ENCODE results near the gene RNU5B-1.

RNU5B-1 gene

GRCh38 chr15:65304381-65305149 lies at the start of gene RNU5B-1:
RNU5B-1 (plus strand) TSS chr15:65304677.
- DNase-seq: peak; percentile 80

- DNase-seq: no peak
Observed at GRCh38 chr15:65254758-65255157, 49.7 kb upstream of the RNU5B-1 start.

DNA sequence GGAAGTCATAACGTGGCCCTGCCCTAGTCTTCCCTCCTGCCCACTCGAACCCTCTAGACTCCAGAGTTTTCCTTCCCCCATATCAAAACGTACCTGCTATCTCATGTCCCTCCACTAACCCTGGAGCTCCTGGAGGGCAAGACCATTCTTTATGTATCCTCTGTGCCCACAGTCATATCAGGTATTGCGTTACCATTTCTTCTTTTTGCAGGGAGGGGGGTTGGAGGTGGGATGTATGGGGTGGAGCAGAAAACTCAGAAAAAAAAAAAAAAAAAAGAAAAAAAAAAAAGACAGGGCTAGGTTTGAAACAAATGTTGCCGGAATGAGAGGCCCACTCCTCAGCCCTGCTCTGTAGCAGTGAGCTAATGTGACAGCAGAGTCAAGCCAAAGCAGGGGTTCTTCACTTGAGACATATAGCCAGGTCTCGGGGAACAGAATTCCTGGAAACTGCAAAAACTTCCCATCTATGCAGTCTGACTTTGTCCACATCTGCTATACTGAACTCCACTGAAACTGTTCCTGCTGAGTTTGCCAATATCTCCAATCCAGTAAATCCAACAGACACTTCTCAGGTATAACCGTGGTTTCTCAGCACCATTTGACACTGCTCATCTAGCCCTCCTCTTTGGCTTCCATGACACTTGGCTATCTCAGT lies 48.9 kb upstream of the RNU5B-1 start:
- no peak for DNase-seq

DNA sequence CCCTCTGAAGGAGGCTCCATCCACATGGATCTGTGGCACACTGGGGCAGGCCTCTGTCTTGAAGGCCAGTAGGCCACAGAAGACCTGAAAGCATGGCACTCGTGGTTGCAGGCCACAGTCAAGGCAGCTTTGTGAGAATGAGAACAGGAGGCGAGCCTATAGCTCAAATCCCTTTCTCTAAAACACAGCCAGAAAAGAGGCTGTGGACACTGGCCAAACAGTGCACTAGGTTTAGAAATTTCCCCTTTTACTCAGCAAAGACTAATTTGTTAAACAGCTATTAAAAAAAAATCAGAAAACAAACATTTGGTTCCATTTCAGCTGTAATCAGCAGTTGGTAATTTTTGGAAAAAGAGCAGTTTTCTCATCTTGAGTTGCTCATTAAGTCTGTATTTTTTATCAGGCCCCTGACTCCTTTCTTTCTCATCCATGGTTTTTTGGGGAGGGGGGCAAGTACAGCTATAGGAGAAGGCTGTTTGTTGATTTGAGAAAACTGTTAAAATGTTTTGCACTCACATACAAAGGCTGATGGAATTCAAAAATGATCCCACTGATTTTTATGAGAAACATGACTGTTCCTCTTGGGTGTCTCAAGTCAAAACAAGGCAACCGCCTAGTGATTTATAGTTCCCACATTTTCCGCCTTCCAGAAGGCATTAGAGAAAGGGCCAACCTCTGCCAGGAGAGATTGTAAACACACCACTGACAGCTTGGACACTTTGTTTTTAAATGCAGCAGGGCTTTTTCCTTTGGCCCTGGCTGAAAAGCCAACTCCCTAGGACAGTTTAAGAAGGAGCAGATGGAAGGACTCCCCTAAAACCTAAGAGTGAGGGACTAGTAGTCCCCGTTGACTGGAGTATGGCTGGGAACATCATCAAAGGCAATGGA lies 45.9 kb upstream of the RNU5B-1 start:
- DNase-seq: no peak

- no peak for DNase-seq
Observed at GRCh38 chr15:65259367-65259797, 45.1 kb upstream of the RNU5B-1 start.

DNA sequence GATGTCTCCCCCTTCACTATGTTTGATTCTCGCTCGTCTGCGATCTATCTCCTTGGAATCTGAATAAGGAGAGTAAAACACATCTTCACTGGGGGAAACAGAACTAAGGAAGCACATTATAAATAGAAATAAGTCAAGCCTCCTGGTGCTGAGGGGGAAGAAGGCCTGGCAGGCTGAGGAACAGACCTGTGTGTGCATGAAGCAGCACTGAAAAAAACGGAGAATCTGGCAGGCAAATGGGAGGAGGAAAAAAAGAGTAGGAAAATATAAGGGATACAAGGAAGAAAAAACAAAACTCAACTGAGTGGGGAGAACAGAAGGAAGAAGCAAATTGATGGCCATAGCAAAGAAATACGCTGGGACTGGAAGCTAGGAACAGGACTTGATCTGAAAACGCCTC lies 43.5 kb upstream of the RNU5B-1 start:
- no peak for DNase-seq

GRCh38 chr15:65263313-65263712 lies 41.2 kb upstream of the RNU5B-1 start:
- no peak for DNase-seq

GRCh38 chr15:65264863-65265430 lies 39.5 kb upstream of the RNU5B-1 start:
- DNase-seq: no peak

DNA sequence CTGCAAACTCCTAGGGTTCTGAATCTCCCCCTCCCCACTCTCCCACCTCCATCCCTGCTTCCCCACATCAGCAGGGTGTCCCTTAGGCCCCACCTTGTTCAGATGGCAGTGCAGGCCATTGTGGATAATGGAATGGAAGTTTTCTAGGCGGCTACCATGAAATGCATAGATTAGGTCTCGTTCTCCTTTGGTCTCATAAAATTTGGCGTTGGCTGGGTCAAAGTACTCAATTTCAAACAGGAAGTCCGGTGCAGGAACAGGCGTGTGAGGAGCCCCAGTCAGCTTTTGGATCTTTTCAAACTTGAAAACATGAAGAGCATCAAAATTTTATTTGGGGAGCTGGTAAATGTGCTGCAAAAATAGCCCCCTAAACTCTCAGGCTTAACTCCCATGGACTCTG lies 38.0 kb upstream of the RNU5B-1 start:
- DNase-seq: no peak

DNA sequence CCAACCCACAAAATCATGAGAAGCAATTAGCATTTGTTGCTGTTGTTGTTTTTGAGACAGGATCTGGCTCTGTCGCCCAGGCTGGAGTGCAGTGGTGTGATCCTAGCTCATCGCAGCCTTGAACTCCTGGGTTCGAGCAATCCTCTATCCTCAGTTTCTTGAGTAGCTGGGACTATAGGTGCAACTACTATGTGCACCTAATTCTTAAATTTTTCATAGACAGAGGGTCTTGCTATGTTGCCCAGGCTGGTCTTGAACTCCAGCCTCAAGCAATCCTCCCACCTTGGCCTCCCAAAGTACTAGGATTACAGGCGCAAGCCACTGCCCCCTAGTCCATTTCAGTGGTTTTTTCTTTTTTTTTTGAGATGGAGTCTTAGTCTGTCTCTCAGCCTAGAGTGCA lies 36.1 kb upstream of the RNU5B-1 start:
- no peak for DNase-seq

DNA sequence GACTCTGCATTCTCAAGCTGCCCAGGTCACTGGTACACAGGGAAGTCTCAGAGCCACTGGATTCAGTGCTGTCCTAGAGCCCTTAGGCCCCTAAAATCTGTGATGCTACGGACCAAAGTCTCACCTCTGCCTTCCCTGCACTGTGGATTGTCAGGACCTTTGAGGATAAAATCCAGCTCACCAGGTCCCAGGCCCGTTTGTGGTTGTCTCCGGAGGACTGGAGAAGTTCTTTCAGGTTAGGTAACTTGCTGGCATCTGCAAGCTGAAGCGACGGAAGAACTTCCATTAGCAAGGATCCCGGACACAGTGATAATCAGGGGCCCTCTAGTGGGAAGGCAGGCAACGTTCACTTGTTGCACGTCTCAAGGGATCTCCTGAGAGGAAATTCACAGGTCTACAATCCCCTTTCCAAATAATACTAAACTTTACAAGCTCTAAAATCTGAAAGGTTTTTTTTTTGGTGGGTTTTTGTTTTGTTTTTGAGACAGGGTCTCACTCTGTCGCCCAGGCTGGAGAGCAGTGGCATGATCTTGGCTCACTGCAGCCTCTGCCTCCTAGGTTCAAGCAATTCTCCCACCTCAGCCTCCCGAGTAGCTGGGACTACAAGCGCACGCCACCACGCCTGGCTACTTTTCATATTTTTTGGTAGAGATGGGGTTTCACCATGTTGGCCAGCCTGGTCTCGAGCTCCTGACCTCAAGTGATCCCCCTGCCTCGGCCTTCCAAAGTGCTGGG lies 33.5 kb upstream of the RNU5B-1 start:
- peak; percentile 9 for DNase-seq

- DNase-seq: no peak
Observed at GRCh38 chr15:65275104-65275727, 29.3 kb upstream of the RNU5B-1 start.

GRCh38 chr15:65275728-65276126 lies 28.8 kb upstream of the RNU5B-1 start:
- DNase-seq: no peak

DNA sequence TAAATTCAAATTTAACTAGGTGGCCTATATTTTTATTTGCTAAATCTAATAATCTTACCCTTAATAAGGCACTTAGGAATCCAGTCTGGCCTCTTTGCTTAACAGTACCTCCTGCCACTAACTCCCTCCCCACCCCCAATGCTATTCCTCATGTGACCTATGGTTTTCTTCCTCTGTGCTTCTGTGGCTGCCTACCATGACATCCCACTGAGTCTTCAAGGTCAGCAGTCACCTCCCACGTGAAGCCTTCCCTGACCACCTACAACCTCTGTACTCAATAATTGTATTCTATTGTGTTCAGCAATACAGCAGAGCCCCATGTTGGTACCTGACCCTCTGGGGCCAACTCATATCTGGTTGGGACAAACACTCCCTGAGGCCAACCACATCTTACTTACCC lies 27.5 kb upstream of the RNU5B-1 start:
- no peak for DNase-seq

- no peak for DNase-seq
Observed at GRCh38 chr15:65278480-65278879, 26.0 kb upstream of the RNU5B-1 start.

DNA sequence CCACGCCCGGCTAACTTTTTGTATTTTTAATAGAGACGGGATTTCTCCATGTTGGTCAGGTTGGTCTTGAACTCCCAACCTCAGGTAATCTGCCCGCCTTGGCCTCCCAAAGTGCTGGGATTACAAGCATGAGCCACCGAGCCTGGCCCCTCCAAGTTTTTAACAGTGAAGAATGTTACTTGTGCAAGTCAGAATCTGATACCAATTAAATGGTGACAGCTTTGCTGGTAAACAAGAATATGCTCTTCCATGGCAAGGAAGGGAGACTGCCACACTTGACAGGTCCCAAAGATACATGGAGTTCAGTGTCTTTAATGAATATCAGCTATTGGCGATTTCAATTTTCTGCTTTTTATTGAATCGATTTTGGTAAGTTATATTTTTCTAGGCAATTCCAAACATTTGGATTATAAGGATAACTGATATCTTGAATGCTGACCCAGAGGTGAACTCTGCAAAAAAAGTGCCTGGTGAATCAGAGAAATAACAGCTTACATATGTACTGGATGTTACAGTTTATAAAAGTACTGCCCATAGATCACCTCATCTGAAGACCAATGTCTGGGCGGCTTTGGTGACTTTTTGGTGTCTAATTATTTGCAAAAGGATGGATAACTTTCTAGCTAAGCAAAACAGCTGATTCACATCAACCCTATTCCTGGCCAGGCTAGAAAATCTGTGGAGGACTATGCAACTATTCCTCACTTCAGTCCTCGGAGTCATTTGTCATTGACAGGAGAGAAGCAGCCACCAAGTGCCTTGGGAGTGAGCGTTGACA lies 19.0 kb upstream of the RNU5B-1 start:
- DNase-seq: no peak

DNA sequence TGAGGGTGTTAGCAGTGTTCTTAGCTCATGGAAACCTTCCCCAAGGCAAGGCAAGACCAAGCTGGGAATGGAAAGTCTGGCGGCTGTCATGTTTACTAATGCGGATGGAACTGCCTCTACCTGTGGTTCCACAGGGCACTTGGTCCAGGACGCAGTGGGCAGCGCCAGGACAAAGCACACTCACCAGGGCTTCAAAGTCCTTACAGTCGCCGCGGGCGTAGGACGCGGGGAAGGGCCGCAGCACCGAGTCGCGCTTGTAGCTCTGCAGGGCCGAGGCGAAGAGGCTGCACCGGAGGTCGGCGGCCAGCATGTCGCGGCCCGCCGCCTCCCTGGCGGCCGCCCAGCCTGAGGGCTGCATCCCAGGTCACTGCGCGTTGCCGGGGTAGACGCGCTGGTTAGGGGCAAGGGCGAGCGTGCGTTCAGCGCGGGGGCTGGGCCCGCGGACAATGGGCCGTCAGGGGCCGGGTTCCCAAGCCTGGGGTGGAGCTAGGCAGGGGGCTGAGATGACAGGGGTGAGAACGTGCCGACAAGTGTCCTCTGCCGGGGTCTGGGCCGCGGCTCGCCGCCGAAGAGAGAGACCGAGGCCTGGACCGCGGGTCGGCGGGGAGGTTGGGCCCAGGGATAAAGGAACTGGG lies 18.3 kb upstream of the RNU5B-1 start:
- DNase-seq: no peak

DNA sequence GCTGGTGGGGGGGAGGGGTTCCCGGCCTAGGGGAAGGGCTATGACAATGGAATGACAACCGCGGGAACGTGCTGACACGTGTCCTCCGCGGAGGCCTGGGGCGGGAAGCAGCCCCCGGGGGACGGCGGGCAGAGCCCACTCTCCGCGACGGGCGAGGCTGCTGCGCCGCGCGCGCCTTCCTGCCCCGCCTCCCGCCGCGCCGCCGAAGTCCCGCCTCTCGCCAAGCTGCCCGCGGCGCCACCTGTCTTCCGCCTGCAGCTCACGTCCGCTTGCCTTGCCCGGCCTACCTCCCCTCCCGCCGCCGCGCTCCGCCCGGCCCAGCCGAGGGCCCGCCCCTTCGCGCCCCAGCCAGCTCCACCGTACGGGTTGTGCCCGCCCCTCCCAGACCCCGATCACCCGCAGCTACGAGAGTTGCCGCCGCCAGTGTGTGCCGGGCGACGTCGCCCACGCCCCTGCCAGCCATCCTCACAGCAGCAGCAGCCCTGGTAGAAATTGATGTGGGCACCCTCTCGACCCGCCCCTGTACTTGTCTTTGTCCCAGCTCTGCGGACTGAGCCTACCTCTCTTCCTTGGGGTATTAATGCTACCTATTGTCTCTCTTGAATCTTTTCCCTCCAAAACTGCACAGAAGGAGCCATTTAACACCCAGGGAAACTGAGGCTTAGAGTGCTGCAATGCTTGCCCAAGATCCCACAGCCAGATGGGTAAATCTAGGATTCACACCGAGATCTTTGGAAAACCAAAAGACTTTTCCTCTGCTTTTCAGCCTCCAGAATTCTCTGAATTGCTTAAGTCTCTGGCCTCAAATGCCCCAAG lies 17.6 kb upstream of the RNU5B-1 start, which contains the start of gene PARP16:
PARP16 (minus strand) TSS at position 180 of the 816 bp plus-strand sequence. CDS start 457 bp downstream, outside the sequence.
- peak; percentile 92 for DNase-seq

GRCh38 chr15:65287520-65287855 lies 17.0 kb upstream of the RNU5B-1 start:
- no peak for DNase-seq
